Left ventricle myocardium inferior (tissue), 1 donor: ENCODE data around the gene NENF. TPM values are rescaled to one million over a fixed set of nuclear protein-coding genes. Genes with fewer than 3 reads are reported as not detected.

Experiments
- DNase-seq: peaks from one replicate; pipeline ENCODE4 v3.0.0-alpha.2; 2020
- H3K27ac ChIP-seq: fragments of 200-600 bp; replicated peaks from 2 replicates; pipeline ENCODE4 v1.8.0; 2021
- H3K27me3 ChIP-seq: fragments of 200-600 bp; 2 replicates; pipeline ENCODE4 v1.8.0; 2021; ENCODE audit warnings: low read depth
- H3K36me3 ChIP-seq: fragments of 200-600 bp; 2 replicates; pipeline ENCODE4 v1.8.0; 2021
- H3K4me1 ChIP-seq: fragments of 200-600 bp; 2 replicates; pipeline ENCODE4 v1.8.0; 2021
- H3K4me3 ChIP-seq: fragments of 200-600 bp; 2 replicates; pipeline ENCODE4 v1.8.0; 2021; ENCODE audit warnings: mild to moderate bottlenecking, moderate library complexity
- H3K9me3 ChIP-seq: fragments of 200-600 bp; replicated peaks from 2 replicates; pipeline ENCODE4 v1.8.0; 2021
- intact Hi-C: fragments of 100-400 bp; cut with micrococcal nuclease; formaldehyde crosslinking; loops from one replicate; pipeline ENCODE4 v1.11.0; 2022
- total RNA-seq: library from RNA; stranded (reverse); fragmentation: NEBNext Ultra II Directional; extraction: Animal tissue kit (Norgen Biotek cat#: 25700); gene quantifications from one replicate; pipeline ENCODE4 v1.2.1, GENCODE V29; 2021
- TF ChIP-seq, protein P1 (sequence below): fragments of 200-600 bp; IDR thresholded peaks from 2 replicates; pipeline ENCODE4 v1.8.0; 2021; ENCODE audit warnings: antibody characterized with exemption, mild to moderate bottlenecking, borderline replicate concordance
- donor health status: DM: no; HTN: yes; CAD: no; lungs with severe emphysema.

Gene NENF
- total RNA-seq, 1 donor from 2014 or later = 108 TPM

DNA sequence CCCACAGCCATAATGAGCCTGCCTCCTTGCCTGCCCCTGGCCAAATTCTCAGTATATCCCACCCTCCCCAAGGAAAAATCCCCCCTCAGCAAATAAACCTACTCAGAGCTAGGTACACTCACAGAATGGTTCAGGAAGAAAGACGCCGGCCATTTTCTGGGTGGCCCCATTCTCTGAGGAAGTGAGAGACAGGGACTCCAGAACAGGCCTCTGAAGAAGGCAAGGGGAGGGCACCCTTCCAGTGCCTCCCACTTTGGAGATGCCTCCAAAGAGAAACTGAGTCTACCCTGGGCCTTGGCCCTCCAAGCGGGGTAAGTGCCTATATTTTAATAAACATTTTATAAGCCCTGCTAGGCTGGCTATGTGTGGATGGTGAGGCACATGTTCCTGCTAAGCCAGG is 20.3 kb upstream of the NENF start:
- Histone ChIP-seq H3K27me3 (no peaks in the 10 kb centered on the region), H3K36me3 (peaks cover 33% of the 10 kb centered on the region), H3K4me1 (peaks cover 19% of the 10 kb centered on the region), H3K4me3 (no peak overlapping the region), H3K9me3 (no peaks in the 10 kb centered on the region), H3K27ac (no peak overlapping the region)
- TF ChIP-seq, protein P1, sequence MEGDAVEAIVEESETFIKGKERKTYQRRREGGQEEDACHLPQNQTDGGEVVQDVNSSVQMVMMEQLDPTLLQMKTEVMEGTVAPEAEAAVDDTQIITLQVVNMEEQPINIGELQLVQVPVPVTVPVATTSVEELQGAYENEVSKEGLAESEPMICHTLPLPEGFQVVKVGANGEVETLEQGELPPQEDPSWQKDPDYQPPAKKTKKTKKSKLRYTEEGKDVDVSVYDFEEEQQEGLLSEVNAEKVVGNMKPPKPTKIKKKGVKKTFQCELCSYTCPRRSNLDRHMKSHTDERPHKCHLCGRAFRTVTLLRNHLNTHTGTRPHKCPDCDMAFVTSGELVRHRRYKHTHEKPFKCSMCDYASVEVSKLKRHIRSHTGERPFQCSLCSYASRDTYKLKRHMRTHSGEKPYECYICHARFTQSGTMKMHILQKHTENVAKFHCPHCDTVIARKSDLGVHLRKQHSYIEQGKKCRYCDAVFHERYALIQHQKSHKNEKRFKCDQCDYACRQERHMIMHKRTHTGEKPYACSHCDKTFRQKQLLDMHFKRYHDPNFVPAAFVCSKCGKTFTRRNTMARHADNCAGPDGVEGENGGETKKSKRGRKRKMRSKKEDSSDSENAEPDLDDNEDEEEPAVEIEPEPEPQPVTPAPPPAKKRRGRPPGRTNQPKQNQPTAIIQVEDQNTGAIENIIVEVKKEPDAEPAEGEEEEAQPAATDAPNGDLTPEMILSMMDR = no peak
- DNase-seq = no peak
- intact Hi-C loops = no loop called here

DNA sequence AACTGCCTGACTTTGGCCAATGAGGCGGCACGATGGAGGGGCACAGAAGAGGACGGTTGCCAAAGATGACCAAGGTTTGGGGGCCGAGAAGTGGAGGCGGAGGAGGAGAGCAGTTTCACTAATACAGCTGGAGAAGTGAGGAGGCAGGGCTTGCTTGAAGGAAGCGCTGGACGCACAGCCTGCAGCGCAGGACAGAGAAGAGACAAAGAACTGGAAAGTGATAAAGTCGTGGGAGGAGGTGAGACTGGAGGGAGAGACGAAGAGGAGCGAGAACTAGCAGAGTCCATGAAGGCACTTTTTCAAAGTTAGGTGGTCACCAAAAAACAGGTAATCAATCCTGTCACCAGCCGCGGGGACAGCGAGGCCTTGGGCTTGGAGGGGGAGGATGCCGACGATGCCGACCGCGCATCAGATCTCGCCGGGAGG is 18.8 kb upstream of the NENF start:
- H3K27ac ChIP-seq = no peak overlapping the region
- peaks cover 27% of the 10 kb centered on the region for H3K36me3 ChIP-seq
- intact Hi-C loops = no loop called here

DNA sequence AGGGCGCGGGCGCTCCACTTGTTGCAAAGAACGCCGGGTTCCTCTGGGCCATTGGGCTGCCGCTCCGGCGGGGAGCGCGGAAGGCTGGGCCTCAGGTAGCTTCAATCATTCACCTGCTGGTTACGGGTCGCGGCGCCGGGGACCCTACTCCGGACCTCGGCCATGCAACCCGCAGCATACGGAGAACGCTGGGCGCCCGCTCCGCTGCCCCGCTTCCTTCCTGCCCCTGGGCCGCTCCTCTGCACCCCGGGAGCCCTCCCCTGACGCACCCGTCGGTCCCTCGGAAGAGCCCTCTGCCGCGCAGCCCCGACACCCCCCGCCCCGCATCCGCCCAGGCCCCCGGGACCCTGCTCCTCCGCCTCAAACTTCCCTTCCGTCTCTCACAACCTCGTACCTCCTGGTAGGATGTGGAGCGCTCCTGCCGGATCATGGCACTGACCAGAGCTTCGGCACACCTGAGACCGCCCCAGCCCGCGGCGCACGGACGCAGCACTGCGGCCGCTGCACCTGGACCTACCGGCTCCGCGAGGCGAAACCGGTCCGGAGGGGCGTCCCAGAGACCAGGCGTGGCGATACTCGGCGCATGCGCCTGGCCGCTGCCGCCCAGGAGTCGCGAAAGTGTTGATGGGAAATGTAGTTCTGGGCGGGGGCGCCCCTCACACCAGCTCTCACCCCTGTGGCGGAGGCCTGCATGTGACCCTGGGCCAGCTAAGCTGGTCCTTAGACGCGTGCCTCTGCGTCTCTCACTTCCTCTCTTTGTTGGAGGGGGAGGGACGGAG is 18.2 kb upstream of the NENF start, which contains the start of gene PACC1:
Gene PACC1, minus strand, starts transcription at position 559 of the 779 bp plus-strand sequence. Its CDS starts 129 bp downstream, at position 430.
- no peaks in the 10 kb centered on the region for H3K9me3 ChIP-seq
- H3K4me1 ChIP-seq = peaks cover 19% of the 10 kb centered on the region
- intact Hi-C loops = no loop called here
- H3K4me3 ChIP-seq = peak within 1 kb of the TSS; percentile 95
- peaks cover 21% of the 10 kb centered on the region for H3K36me3 ChIP-seq
- no peaks in the 10 kb centered on the region for H3K27me3 ChIP-seq
- DNase-seq = peak; percentile 90
- TF ChIP-seq, protein P1 = peak; percentile 12
- H3K27ac ChIP-seq = peak within 1 kb of the TSS; percentile 54

More for the DNA sequence above, 18.8 kb upstream of the NENF start:
- TF ChIP-seq, protein P1 = no peak
- Histone ChIP-seq H3K4me1 (peaks cover 19% of the 10 kb centered on the region), H3K9me3 (no peaks in the 10 kb centered on the region), H3K27me3 (no peaks in the 10 kb centered on the region), H3K4me3 (peak overlapping the region; percentile 95)
- DNase-seq = no peak

DNA sequence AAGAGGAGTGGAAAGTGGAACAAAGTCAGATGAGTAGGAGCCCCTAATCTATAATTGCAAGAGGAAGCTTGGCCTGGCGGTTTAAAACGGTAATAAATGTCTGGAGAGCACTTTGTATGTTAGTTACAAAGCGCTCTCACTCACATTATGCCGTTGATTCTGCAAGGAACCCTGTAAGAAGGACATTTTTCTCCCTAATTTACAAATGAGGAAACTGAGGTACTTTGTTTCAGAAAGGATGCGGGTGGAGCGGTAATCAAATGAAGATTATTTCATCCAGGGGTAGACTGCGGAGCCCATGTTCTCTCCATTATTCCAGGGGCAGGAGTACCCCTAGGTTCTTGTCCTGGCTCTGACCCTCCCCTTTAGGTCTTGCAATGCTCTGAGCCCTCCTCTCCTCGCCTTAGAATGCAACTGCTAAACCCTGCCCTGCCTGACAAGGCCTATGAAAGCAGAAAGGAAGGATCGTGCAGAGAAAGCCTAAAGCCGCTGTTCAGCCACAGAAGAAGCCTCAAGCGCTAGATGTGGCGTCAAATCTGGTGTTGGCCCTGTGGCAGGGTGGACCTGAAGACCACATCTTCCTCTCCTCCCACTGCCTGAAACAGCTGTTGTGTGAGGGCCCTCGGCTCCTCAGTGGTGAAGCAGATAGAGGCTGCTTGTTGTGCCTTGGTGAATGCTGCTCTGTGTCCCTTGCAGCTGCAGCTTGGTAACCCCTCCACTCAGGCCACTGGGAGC is 17.4 kb upstream of the NENF start:
- Histone ChIP-seq H3K9me3 (no peaks in the 10 kb centered on the region), H3K36me3 (peaks cover 14% of the 10 kb centered on the region), H3K27me3 (no peaks in the 10 kb centered on the region), H3K4me1 (peaks cover 19% of the 10 kb centered on the region), H3K4me3 (peak overlapping the region; percentile 95), H3K27ac (peak overlapping the region; percentile 54)
- intact Hi-C loops = no loop called here
- TF ChIP-seq, protein P1 = no peak
- DNase-seq = no peak

DNA sequence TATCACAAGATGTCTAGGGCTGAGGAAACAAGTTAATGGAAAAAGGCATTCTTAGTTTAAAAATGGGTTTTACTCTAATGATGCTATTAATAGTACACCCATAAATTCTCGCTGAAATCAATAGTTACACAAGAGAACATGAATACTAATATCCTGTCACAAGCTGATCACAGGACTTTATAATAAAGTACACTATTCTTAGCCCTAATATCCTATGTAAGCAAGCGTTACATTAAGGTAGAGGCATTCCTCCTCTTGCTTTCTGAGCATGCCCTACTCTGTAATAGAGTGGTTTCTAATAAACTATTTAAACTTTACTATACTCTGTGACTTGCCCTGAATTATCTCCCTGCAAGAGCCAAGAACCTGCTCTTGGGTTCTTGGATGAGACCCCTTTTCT is 11.6 kb upstream of the NENF start:
- DNase-seq = no peak
- Histone ChIP-seq H3K27me3 (no peaks in the 10 kb centered on the region), H3K4me3 (no peak overlapping the region), H3K9me3 (no peaks in the 10 kb centered on the region), H3K36me3 (no peaks in the 10 kb centered on the region), H3K27ac (no peak overlapping the region), H3K4me1 (no peaks in the 10 kb centered on the region)
- intact Hi-C loops = no loop called here
- TF ChIP-seq, protein P1 = no peak
